ENCODE results near the gene DHRS11.

GRCh38 chr17:36546418-36547093 lies 45.1 kb upstream of the DHRS11 start:
- TF ChIP-seq CTCF (IDR thresholded peaks at IDR 0.05), result no peak
- no peak for TF ChIP-seq POLR2A (IDR thresholded peaks at IDR 0.05)
